ENCODE measurements around the gene FIBCD1. TPM values are rescaled to one million over a fixed set of nuclear protein-coding genes. Genes with fewer than 3 reads are reported as not detected.

FIBCD1 gene
- total and polyA plus RNA-seq, 11 donors: 0.24 to 3.9 (median 1.3) TPM; not detected in 2

DNA sequence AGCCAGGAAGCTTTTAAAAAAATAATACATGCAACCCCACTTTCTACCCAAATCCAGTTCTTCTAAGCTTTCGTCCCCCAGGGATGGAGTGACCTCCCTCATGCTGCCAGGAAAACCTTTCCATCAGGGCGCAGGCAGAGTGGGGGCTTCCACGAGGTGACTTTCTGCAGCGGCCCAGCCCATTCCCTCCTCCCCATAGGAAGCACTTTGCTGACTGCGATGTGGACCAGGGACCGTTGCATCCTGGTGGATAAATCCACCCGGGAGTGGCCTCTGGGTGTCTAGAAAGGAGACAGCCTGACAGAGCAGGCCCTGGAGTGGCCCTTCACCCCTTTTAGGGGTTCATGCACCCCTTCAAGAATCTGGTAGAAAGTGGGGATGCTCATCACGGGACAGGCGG, 44.0 kb downstream of the FIBCD1 start:
- peaks cover 0 to 35% (median 17%) of the 10 kb centered on the region in 12 donors for H3K4me1 ChIP-seq
- ATAC-seq: no peak
- no peak overlapping the region for H3K4me3 ChIP-seq
- H3K36me3 ChIP-seq: peaks cover 0 to 27% (median 20%) of the 10 kb centered on the region in 9 donors
- intact Hi-C loops (cut with DNase I): no loop called here
- peak overlapping the region in 1 of 12 donors; percentile 66 for H3K27ac ChIP-seq
- H3K9me3 ChIP-seq: no peaks in the 10 kb centered on the region
- no peak for DNase-seq
- H3K27me3 ChIP-seq: peaks cover 0 to 7% (median 0%) of the 10 kb centered on the region in 9 donors
- WGBS, 4 donors: 69 to 81% (median 71%) methylated on average over 7 to 9 of the region's 9 CpGs
- no peak for TF ChIP-seq POLR2A (IDR thresholded peaks at IDR 0.05)
- TF ChIP-seq, protein P1, sequence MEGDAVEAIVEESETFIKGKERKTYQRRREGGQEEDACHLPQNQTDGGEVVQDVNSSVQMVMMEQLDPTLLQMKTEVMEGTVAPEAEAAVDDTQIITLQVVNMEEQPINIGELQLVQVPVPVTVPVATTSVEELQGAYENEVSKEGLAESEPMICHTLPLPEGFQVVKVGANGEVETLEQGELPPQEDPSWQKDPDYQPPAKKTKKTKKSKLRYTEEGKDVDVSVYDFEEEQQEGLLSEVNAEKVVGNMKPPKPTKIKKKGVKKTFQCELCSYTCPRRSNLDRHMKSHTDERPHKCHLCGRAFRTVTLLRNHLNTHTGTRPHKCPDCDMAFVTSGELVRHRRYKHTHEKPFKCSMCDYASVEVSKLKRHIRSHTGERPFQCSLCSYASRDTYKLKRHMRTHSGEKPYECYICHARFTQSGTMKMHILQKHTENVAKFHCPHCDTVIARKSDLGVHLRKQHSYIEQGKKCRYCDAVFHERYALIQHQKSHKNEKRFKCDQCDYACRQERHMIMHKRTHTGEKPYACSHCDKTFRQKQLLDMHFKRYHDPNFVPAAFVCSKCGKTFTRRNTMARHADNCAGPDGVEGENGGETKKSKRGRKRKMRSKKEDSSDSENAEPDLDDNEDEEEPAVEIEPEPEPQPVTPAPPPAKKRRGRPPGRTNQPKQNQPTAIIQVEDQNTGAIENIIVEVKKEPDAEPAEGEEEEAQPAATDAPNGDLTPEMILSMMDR (IDR thresholded peaks at IDR 0.05): no peak

DNA sequence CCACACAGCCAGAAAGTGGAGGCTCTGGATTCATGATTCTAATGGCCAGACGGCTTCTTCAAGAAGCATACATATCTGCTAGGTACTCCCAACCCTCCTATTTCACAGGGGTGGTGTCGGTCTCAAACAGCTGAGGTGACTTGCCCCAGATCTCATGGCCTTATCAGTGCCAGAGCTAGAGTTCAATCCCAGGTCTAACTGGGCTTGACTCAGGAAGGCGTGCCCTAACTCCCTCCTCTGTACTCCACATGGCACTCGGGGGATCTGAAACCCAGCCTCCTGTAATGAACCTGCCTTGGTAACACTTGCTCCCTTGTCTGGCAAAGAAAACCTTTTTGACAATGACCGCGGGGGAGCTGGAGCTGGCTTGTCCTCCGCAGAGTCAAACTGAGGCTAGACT, 44.5 kb downstream of the FIBCD1 start:
- H3K9me3 ChIP-seq: no peaks in the 10 kb centered on the region
- no peak for DNase-seq
- peaks cover 0 to 5% (median 0%) of the 10 kb centered on the region in 9 donors for H3K27me3 ChIP-seq
- WGBS, 4 donors: 70 to 84% (median 74%) methylated on average over 6 to 7 of the region's 7 CpGs
- peaks cover 0 to 32% (median 24%) of the 10 kb centered on the region in 9 donors for H3K36me3 ChIP-seq
- peaks cover 0 to 35% (median 17%) of the 10 kb centered on the region in 12 donors for H3K4me1 ChIP-seq
- intact Hi-C loops (cut with DNase I): no loop called here
- peak overlapping the region in 1 of 12 donors; percentile 66 for H3K27ac ChIP-seq
- no peak for TF ChIP-seq POLR2A (IDR thresholded peaks at IDR 0.05)
- TF ChIP-seq, protein P1 (IDR thresholded peaks at IDR 0.05): no peak
- no peak overlapping the region for H3K4me3 ChIP-seq
- no peak for ATAC-seq

DNA sequence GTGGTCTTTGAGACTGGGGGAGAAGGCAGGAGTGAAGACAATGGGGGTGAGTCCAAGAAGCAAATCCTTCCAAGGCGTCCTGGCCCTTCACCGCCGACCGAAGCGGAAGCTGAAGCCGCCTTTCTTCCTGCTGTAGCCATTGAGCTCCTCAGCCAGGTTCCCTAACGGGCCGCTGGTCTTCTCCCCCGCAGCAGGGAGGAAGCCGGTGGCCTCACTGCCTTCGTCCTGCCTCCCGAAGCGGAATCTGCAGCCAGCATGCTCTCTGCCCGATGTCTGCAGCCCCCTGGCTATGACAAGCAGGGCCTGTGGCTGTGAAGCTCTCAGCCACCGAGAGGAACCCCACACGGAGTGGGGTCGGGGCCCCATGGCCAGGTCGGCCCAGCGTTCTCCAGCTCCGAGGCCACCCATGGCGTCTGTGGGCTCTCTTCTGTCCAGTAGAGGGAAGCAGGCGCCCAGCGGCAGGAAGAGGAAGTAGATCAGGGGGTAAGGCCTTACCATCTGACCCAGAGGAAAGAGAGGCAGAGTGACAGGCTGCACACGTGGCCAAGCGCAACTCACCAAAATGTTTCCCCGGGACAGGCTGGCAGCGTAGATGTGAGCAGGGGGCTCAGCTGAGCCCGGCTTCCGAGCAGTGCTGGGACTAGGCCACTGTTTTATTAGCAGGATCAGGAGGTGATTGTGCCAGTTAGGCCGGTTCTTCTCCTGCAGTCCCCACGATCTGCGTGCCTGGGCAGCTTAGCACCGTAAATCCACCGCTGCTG, 45.5 kb downstream of the FIBCD1 start:
- TF ChIP-seq, protein P1 (IDR thresholded peaks at IDR 0.05): peak in 10 of 12 donors; percentile 17 to 51 (median 32)
- TF ChIP-seq POLR2A (IDR thresholded peaks at IDR 0.05): no peak
- Histone ChIP-seq H3K27me3 (no peaks in the 10 kb centered on the region), H3K4me3 (peak overlapping the region in 6 of 12 donors; percentile 25 to 48 (median 29)), H3K36me3 (peaks cover 0 to 42% (median 32%) of the 10 kb centered on the region in 9 donors), H3K4me1 (peaks cover 0 to 35% (median 17%) of the 10 kb centered on the region in 12 donors), H3K9me3 (no peaks in the 10 kb centered on the region), H3K27ac (peak overlapping the region in 8 of 12 donors; percentile 8 to 85 (median 28))
- 59 to 72% (median 68%) methylated on average over 30 to 34 of the region's 34 CpGs for WGBS, 4 donors
- DNase-seq (peak; percentile 55 to 85 (median 63)), ATAC-seq (peak; percentile 25 to 80 (median 38))
- intact Hi-C loops (cut with DNase I): no loop called here
